ENCODE results near the gene MUS81. TPM values are rescaled to one million over a fixed set of nuclear protein-coding genes. Genes with fewer than 3 reads are reported as not detected.

The MUS81 gene
- total and polyA plus RNA-seq, 10 of the 15 experiments (the other 5 are each of a cell fraction or from before 2014, with no cell fraction given) = 11.8 to 76.1 (median 48.4) TPM

DNA sequence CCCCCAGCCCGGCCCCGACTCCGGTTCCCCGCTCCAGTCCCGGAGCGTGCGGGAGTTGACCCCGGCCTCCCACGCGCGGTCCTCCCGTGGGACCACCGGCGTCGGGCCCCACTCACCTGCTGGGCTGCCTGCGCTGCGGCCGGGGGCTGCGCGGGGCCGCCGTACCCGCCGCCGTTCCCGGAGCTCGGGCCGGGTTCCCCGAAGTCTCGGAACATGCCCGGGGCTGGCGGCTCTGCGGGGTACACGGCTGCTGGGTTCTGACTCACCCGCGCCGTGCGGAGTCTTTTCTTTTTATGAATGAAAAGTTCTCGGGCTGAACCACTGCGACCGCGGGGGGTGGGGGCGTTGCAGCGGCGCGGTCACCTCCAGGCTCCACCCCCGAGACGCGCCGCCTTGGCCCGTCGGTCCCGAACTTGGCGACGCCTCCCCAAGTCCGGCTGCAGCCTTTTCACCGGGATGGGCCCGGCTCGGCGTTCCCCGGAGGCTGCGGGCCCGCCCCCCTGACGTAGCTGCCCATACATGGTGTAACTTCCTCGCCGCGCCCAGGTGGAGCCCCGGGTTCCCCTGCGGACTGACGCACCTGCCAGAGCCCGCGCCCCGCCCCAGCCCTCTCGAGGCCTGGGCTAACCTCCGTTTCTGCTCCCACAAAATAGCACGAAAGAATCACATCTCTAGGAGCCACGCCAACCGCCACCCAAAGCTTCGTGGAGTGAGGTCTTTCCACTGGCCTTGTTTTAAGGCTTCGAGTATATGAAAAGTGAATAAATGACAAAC is 40.1 kb downstream of the MUS81 start, which contains the start of gene FOSL1 (continued):
- TF ChIP-seq, protein P1, sequence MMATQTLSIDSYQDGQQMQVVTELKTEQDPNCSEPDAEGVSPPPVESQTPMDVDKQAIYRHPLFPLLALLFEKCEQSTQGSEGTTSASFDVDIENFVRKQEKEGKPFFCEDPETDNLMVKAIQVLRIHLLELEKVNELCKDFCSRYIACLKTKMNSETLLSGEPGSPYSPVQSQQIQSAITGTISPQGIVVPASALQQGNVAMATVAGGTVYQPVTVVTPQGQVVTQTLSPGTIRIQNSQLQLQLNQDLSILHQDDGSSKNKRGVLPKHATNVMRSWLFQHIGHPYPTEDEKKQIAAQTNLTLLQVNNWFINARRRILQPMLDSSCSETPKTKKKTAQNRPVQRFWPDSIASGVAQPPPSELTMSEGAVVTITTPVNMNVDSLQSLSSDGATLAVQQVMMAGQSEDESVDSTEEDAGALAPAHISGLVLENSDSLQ (IDR thresholded peaks at IDR 0.05) = peak; percentile 35; the same call in 1 of the 2 replicates
- TF ChIP-seq TCF3 (IDR thresholded peaks at IDR 0.05; ENCODE audit: borderline replicate concordance, insufficient read depth, low read depth, low read length) (peak; percentile 54), CREM (IDR thresholded peaks at IDR 0.05; ENCODE audit: low read depth) (peak; percentile 94), POLR2AphosphoS5 (IDR thresholded peaks at IDR 0.05; ENCODE audit: low read length) (peak; percentile 72), HCFC1 (IDR thresholded peaks at IDR 0.05; ENCODE audit: low read length) (no peak), BRCA1 (IDR thresholded peaks at IDR 0.05; ENCODE audit: low read depth, low read length) (no peak; the same call in 1 of the 2 replicates), MYB (IDR thresholded peaks at IDR 0.05; ENCODE audit: borderline replicate concordance, low read depth, low read length) (no peak), HDAC6 (IDR thresholded peaks at IDR 0.05; ENCODE audit: unreplicated experiment) (peak; percentile 20), KAT2A (conservative IDR thresholded peaks at IDR 0.05; ENCODE audit: control insufficient read depth, low read depth, low read length) (no peak)
- TF ChIP-seq, protein P2, sequence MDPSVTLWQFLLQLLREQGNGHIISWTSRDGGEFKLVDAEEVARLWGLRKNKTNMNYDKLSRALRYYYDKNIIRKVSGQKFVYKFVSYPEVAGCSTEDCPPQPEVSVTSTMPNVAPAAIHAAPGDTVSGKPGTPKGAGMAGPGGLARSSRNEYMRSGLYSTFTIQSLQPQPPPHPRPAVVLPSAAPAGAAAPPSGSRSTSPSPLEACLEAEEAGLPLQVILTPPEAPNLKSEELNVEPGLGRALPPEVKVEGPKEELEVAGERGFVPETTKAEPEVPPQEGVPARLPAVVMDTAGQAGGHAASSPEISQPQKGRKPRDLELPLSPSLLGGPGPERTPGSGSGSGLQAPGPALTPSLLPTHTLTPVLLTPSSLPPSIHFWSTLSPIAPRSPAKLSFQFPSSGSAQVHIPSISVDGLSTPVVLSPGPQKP (IDR thresholded peaks at IDR 0.05; ENCODE audit: low read depth, low read length) = peak; percentile 90
- TF ChIP-seq, protein P3, sequence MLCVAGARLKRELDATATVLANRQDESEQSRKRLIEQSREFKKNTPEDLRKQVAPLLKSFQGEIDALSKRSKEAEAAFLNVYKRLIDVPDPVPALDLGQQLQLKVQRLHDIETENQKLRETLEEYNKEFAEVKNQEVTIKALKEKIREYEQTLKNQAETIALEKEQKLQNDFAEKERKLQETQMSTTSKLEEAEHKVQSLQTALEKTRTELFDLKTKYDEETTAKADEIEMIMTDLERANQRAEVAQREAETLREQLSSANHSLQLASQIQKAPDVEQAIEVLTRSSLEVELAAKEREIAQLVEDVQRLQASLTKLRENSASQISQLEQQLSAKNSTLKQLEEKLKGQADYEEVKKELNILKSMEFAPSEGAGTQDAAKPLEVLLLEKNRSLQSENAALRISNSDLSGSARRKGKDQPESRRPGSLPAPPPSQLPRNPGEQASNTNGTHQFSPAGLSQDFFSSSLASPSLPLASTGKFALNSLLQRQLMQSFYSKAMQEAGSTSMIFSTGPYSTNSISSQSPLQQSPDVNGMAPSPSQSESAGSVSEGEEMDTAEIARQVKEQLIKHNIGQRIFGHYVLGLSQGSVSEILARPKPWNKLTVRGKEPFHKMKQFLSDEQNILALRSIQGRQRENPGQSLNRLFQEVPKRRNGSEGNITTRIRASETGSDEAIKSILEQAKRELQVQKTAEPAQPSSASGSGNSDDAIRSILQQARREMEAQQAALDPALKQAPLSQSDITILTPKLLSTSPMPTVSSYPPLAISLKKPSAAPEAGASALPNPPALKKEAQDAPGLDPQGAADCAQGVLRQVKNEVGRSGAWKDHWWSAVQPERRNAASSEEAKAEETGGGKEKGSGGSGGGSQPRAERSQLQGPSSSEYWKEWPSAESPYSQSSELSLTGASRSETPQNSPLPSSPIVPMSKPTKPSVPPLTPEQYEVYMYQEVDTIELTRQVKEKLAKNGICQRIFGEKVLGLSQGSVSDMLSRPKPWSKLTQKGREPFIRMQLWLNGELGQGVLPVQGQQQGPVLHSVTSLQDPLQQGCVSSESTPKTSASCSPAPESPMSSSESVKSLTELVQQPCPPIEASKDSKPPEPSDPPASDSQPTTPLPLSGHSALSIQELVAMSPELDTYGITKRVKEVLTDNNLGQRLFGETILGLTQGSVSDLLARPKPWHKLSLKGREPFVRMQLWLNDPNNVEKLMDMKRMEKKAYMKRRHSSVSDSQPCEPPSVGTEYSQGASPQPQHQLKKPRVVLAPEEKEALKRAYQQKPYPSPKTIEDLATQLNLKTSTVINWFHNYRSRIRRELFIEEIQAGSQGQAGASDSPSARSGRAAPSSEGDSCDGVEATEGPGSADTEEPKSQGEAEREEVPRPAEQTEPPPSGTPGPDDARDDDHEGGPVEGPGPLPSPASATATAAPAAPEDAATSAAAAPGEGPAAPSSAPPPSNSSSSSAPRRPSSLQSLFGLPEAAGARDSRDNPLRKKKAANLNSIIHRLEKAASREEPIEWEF (IDR thresholded peaks at IDR 0.05; ENCODE audit: insufficient replicate concordance, low read depth, low read length) = no peak
- TF ChIP-seq, protein P4, sequence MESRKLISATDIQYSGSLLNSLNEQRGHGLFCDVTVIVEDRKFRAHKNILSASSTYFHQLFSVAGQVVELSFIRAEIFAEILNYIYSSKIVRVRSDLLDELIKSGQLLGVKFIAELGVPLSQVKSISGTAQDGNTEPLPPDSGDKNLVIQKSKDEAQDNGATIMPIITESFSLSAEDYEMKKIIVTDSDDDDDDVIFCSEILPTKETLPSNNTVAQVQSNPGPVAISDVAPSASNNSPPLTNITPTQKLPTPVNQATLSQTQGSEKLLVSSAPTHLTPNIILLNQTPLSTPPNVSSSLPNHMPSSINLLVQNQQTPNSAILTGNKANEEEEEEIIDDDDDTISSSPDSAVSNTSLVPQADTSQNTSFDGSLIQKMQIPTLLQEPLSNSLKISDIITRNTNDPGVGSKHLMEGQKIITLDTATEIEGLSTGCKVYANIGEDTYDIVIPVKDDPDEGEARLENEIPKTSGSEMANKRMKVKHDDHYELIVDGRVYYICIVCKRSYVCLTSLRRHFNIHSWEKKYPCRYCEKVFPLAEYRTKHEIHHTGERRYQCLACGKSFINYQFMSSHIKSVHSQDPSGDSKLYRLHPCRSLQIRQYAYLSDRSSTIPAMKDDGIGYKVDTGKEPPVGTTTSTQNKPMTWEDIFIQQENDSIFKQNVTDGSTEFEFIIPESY (IDR thresholded peaks at IDR 0.05) = no peak
- TF ChIP-seq, protein P5, sequence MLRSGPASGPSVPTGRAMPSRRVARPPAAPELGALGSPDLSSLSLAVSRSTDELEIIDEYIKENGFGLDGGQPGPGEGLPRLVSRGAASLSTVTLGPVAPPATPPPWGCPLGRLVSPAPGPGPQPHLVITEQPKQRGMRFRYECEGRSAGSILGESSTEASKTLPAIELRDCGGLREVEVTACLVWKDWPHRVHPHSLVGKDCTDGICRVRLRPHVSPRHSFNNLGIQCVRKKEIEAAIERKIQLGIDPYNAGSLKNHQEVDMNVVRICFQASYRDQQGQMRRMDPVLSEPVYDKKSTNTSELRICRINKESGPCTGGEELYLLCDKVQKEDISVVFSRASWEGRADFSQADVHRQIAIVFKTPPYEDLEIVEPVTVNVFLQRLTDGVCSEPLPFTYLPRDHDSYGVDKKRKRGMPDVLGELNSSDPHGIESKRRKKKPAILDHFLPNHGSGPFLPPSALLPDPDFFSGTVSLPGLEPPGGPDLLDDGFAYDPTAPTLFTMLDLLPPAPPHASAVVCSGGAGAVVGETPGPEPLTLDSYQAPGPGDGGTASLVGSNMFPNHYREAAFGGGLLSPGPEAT (IDR thresholded peaks at IDR 0.05; ENCODE audit: low read depth) = no peak
